OCI-LY7 (cell line): ENCODE results near the gene FAM24B. TPM values are rescaled to one million over a fixed set of nuclear protein-coding genes. Genes with fewer than 3 reads are reported as not detected.

Experiments
- BruUV-seq: library from RNA; stranded (reverse); fragments of 400-500 nt; replicated peaks from 2 replicates; lab custom pipeline; 2021; lab: Mats Ljungman, UMichigan
- CTCF ChIA-PET: fragments of 300-600 bp; sonication (Branson Sonifier 250); formaldehyde crosslinking; loops from one replicate; lab custom pipeline; 2022; ENCODE audit warnings: antibody characterized with exemption; ENCODE audit not compliant: unreplicated experiment; lab: Charles Lee
- POLR2A ChIA-PET: fragments of 300-600 bp; sonication (Branson Sonifier 250); formaldehyde crosslinking; loops from one replicate; lab custom pipeline; 2022; ENCODE audit warnings: antibody characterized with exemption; lab: Charles Lee
- DNase-seq: peaks from one replicate; pipeline ENCODE4 v3.0.0-alpha.2; 2015; ENCODE audit warnings: low spot score
- H2AFZ ChIP-seq: fragments of 200-600 bp; sonication (generic), shearing (Covaris generic); 2 replicates; pipeline ENCODE4 v1.6.1; 2014; ENCODE audit warnings: mild to moderate bottlenecking, antibody characterized with exemption, low read length, moderate library complexity
- H3K27ac ChIP-seq: fragments of 200-600 bp; sonication (generic); 2 replicates; pipeline ENCODE4 v1.5.1; 2014; ENCODE audit warnings: mixed run types, low read depth, mild to moderate bottlenecking, moderate library complexity, low read length, inconsistent platforms; ENCODE audit not compliant: poor library complexity, severe bottlenecking
- H3K36me3 ChIP-seq: fragments of 200-600 bp; sonication (generic); 2 replicates; pipeline ENCODE4 v1.6.1; 2014; ENCODE audit warnings: mild to moderate bottlenecking, antibody characterized with exemption, low read length, moderate library complexity, mixed read lengths; ENCODE audit not compliant: insufficient read depth
- H3K4me1 ChIP-seq: fragments of 200-600 bp; sonication (generic); 2 replicates; pipeline ENCODE4 v1.5.1; 2014; ENCODE audit warnings: mild to moderate bottlenecking, low read length; ENCODE audit not compliant: insufficient read depth, poor library complexity, severe bottlenecking
- H3K4me2 ChIP-seq: fragments of 200-600 bp; sonication (generic); 2 replicates; pipeline ENCODE4 v1.6.1; 2014; ENCODE audit warnings: mild to moderate bottlenecking, low read length
- H3K4me3 ChIP-seq: fragments of 200-600 bp; sonication (generic); 2 replicates; pipeline ENCODE4 v1.5.1; 2014; ENCODE audit warnings: mild to moderate bottlenecking, low read depth, low read length; ENCODE audit not compliant: poor library complexity, severe bottlenecking
- H3K79me2 ChIP-seq: fragments of 200-600 bp; sonication (generic); 2 replicates; pipeline ENCODE4 v1.6.1; 2016; ENCODE audit warnings: low read depth, mild to moderate bottlenecking, low read length, moderate library complexity, mixed read lengths; ENCODE audit not compliant: insufficient read depth
- H3K9me2 ChIP-seq: fragments of 200-600 bp; sonication (generic); 2 replicates; pipeline ENCODE4 v1.6.1; 2016; ENCODE audit warnings: mild to moderate bottlenecking, low read length, mixed read lengths; ENCODE audit not compliant: insufficient read depth
- H3K9me3 ChIP-seq: fragments of 200-600 bp; sonication (generic); 2 replicates; pipeline ENCODE4 v1.6.1; 2014; ENCODE audit warnings: mild to moderate bottlenecking, mixed run types, low read length, mixed read lengths
- H4K20me1 ChIP-seq: fragments of 200-600 bp; sonication (generic); 2 replicates; pipeline ENCODE4 v1.6.1; 2014; ENCODE audit warnings: mild to moderate bottlenecking, antibody characterized with exemption, low read length, moderate library complexity, mixed read lengths; ENCODE audit not compliant: insufficient read depth
- EZH2phosphoT487 ChIP-seq: fragments of 200-600 bp; sonication (generic); IDR thresholded peaks from 2 replicates; pipeline ENCODE4 v1.6.1; 2018; ENCODE audit warnings: low read depth, borderline replicate concordance, mild to moderate bottlenecking, mixed run types, antibody characterized with exemption, low read length, moderate library complexity, mixed read lengths
- intact Hi-C: fragments of 100-400 bp; cut with micrococcal nuclease; formaldehyde crosslinking; loops from one replicate; pipeline ENCODE4 v1.10.0; 2022; ENCODE audit not compliant: unreplicated experiment
- total RNA-seq, 2 experiments: library from RNA; depleted of rRNA in 1 of 2; stranded (reverse); fragments of >200 nt in 1 of 2; shearing (Covaris generic) in 1 of 2; gene quantifications; 2 replicates each; pipeline ENCODE4 v1.2.3, GENCODE V29; 2014 to 2022
- TF ChIP-seq, protein P1 (sequence below): fragments of 200-600 bp; sonication (generic); conservative IDR thresholded peaks from 2 replicates; pipeline ENCODE4 v1.5.1; 2014; ENCODE audit warnings: mild to moderate bottlenecking, antibody characterized with exemption, low read length, moderate library complexity, mixed read lengths

FAM24B gene
- total RNA-seq, 2 experiments from 2014 or later: 10.1 to 11.1 TPM

DNA sequence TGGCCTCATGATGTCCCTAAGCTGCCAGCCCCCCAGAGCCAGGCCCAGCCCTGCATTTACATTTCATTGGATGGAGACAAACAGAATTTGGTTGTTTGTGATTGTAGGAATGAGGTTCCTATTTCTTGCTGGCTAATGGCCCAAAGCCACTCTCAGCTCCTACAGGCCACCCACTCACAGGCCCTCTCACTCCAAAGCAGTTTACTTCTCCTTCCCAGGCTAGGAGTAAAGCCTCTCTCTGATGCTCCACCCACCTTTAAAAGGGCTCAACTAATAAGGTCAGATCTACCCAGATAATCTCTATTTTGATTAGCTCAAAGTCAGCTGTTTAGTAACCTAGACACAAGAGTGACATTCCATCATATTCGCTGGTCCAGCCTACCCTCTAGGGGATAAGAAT lies 22.5 kb downstream of the FAM24B start:
- Histone ChIP-seq H3K79me2 (no peaks in the 10 kb centered on the region), H2AFZ (no peak overlapping the region), H3K36me3 (peaks cover 4% of the 10 kb centered on the region; the same call in 1 of the 2 replicates), H3K9me3 (no peaks in the 10 kb centered on the region), H3K4me3 (no peak overlapping the region), H3K4me2 (no peak overlapping the region), H3K27ac (no peak overlapping the region), H3K9me2 (no peaks in the 10 kb centered on the region), H3K4me1 (no peaks in the 10 kb centered on the region), H4K20me1 (no peaks in the 10 kb centered on the region)
- POLR2A ChIA-PET: no interaction called here
- no peak for DNase-seq
- BruUV-seq: no TSS peak
- intact Hi-C loops: no loop called here
- TF ChIP-seq, protein P1, sequence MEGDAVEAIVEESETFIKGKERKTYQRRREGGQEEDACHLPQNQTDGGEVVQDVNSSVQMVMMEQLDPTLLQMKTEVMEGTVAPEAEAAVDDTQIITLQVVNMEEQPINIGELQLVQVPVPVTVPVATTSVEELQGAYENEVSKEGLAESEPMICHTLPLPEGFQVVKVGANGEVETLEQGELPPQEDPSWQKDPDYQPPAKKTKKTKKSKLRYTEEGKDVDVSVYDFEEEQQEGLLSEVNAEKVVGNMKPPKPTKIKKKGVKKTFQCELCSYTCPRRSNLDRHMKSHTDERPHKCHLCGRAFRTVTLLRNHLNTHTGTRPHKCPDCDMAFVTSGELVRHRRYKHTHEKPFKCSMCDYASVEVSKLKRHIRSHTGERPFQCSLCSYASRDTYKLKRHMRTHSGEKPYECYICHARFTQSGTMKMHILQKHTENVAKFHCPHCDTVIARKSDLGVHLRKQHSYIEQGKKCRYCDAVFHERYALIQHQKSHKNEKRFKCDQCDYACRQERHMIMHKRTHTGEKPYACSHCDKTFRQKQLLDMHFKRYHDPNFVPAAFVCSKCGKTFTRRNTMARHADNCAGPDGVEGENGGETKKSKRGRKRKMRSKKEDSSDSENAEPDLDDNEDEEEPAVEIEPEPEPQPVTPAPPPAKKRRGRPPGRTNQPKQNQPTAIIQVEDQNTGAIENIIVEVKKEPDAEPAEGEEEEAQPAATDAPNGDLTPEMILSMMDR: no peak
- TF ChIP-seq EZH2phosphoT487: no peak
- CTCF ChIA-PET: no interaction called here

DNA sequence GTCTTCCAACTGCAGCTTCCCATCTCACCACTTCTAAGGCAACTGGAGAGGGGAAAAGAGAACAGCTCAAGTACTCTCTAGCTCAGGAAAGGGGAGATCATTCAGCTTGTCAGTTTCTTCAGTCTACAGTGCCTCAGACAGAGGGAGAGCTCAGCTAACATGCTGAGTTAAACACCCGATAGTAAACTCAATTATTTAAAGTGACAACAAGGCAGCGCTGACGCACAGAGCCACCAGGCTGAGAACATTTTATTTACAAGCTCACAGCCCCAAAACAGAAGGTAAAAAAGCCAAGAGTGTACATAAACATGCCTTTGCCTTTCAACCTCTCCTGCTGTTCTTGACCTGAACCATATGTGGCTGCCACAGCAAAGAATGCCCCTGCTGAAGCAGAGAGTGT lies 23.6 kb downstream of the FAM24B start:
- POLR2A ChIA-PET: no interaction called here

DNA sequence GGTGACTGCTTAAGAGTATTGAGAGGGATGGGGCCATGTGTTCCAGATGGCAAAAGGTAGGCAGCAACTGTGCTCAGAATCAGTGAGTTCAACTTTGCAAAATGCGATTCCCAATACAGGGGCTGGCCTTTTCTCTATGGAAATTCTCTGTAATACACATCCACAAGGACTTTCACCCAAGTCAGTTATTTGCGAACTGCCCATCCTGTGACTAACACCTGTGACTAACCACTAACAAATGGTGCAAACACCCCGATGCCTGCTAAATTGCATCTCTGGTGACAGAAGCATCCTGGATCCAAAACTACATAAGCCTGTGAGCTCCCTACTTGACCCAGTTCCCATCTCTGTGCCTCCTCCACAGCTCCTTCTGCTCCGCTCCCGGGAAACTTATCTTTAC lies 24.7 kb downstream of the FAM24B start:
- no peaks in the 10 kb centered on the region for H4K20me1 ChIP-seq
- no peak overlapping the region for H3K4me2 ChIP-seq
- H3K4me1 ChIP-seq: no peaks in the 10 kb centered on the region
- H3K9me2 ChIP-seq: no peaks in the 10 kb centered on the region
- H3K79me2 ChIP-seq: no peaks in the 10 kb centered on the region
- TF ChIP-seq EZH2phosphoT487: no peak
- TF ChIP-seq, protein P1: no peak
- H3K9me3 ChIP-seq: no peaks in the 10 kb centered on the region
- H3K36me3 ChIP-seq: peaks cover 4% of the 10 kb centered on the region; the same call in 1 of the 2 replicates
- BruUV-seq: no TSS peak
- H3K4me3 ChIP-seq: no peak overlapping the region
- DNase-seq: no peak
- CTCF ChIA-PET: no interaction called here
- POLR2A ChIA-PET: no interaction called here
- H2AFZ ChIP-seq: no peak overlapping the region
- intact Hi-C loops: no loop called here
- no peak overlapping the region for H3K27ac ChIP-seq

More for the DNA sequence above, 23.6 kb downstream of the FAM24B start:
- Histone ChIP-seq H4K20me1 (no peaks in the 10 kb centered on the region), H3K9me2 (no peaks in the 10 kb centered on the region), H3K4me3 (no peak overlapping the region), H3K4me2 (no peak overlapping the region), H3K4me1 (no peaks in the 10 kb centered on the region), H2AFZ (no peak overlapping the region), H3K36me3 (peaks cover 4% of the 10 kb centered on the region; the same call in 1 of the 2 replicates), H3K79me2 (no peaks in the 10 kb centered on the region), H3K27ac (no peak overlapping the region), H3K9me3 (no peaks in the 10 kb centered on the region)
- no TSS peak for BruUV-seq
- CTCF ChIA-PET: no interaction called here
- intact Hi-C loops: no loop called here
- no peak for DNase-seq
- no peak for TF ChIP-seq EZH2phosphoT487
- TF ChIP-seq, protein P1: no peak
